Panc1 (cell line): ENCODE measurements around the gene PCNT. TPM values are rescaled to one million over a fixed set of nuclear protein-coding genes. Genes with fewer than 3 reads are reported as not detected.
"Not testable (repeated sequence)": the region's sequence is repeated elsewhere in the genome, so short reads cannot be mapped to it uniquely, and the experiment has no call there.

Source experiments
- ATAC-seq: fragments of 200-7000 bp; cut with Tn5 transposase; 2 replicates; pipeline ENCODE4 v1.9.1; 2020; ENCODE audit warnings: mild to moderate bottlenecking, moderate library complexity
- BruUV-seq: library from RNA; stranded (reverse); fragments of 400-500 nt; replicated peaks from 2 replicates; lab custom pipeline; 2021; lab: Mats Ljungman, UMichigan
- CTCF ChIA-PET: fragments of 300-600 bp; sonication (Branson Sonifier 250); formaldehyde crosslinking; loops from one replicate; lab custom pipeline; 2022; ENCODE audit warnings: antibody characterized with exemption; lab: Charles Lee
- POLR2A ChIA-PET: fragments of 300-600 bp; sonication (Branson Sonifier 250); formaldehyde crosslinking; loops from one replicate; lab custom pipeline; 2022; ENCODE audit warnings: antibody characterized with exemption; lab: Charles Lee
- DNase-seq: peaks from one replicate; pipeline ENCODE4 v3.0.0-alpha.2; 2010; ENCODE audit warnings: low read depth, low spot score
- H3K27ac ChIP-seq: 2 replicates; pipeline ENCODE4 v1.5.1; 2011; ENCODE audit warnings: mild to moderate bottlenecking, low read length, inconsistent platforms
- H3K27me3 ChIP-seq: fragments of 200-500 bp; sonication (Bioruptor generic); 2 replicates; pipeline ENCODE4 v1.6.0; 2014; ENCODE audit warnings: low read length, inconsistent platforms; ENCODE audit not compliant: control insufficient read depth, insufficient read depth
- H3K36me3 ChIP-seq: fragments of 200-500 bp; sonication (Bioruptor generic); 2 replicates; pipeline ENCODE4 v1.5.1; 2014; ENCODE audit warnings: inconsistent platforms, mild to moderate bottlenecking, low read length, moderate library complexity; ENCODE audit not compliant: control insufficient read depth, insufficient read depth
- H3K4me1 ChIP-seq: 2 replicates; pipeline ENCODE4 v1.5.1; 2011; ENCODE audit warnings: inconsistent platforms, mild to moderate bottlenecking, low read length, moderate library complexity; ENCODE audit not compliant: control insufficient read depth, insufficient read depth
- H3K4me3 ChIP-seq, 2 experiments: 2 replicates each; pipeline ENCODE4 v1.5.1; 2011 to 2012; ENCODE audit warnings: low read depth in 2 of 2, low read length in 2 of 2, mild to moderate bottlenecking in 2 of 2, inconsistent platforms in 1 of 2, moderate library complexity in 1 of 2
- H3K9me3 ChIP-seq: fragments of 200-500 bp; sonication (Bioruptor generic); 2 replicates; pipeline ENCODE4 v1.5.1; 2014; ENCODE audit warnings: low read depth, mild to moderate bottlenecking, inconsistent platforms, low read length, moderate library complexity; ENCODE audit not compliant: control insufficient read depth, insufficient read depth
- CTCF ChIP-seq: fragments of 450-650 bp; IDR thresholded peaks from 2 replicates; pipeline ENCODE4 v1.5.1; 2017; ENCODE audit warnings: mild to moderate bottlenecking
- POLR2AphosphoS5 ChIP-seq: IDR thresholded peaks from 2 replicates; pipeline ENCODE4 v1.6.1; 2012; ENCODE audit warnings: mild to moderate bottlenecking, low read depth, low read length, moderate library complexity
- REST ChIP-seq, 2 experiments: IDR thresholded peaks; 2 replicates each; pipeline ENCODE4 v1.6.1; 2011 to 2012; ENCODE audit warnings: low read depth in 2 of 2, control low read depth in 1 of 2, low read length in 1 of 2, mild to moderate bottlenecking in 1 of 2, moderate library complexity in 1 of 2; ENCODE audit not compliant: insufficient read depth in 1 of 2
- SIN3A ChIP-seq: IDR thresholded peaks from 2 replicates; pipeline ENCODE4 v1.6.1; 2012; ENCODE audit warnings: low read depth, mild to moderate bottlenecking, low read length, moderate library complexity, borderline replicate concordance; ENCODE audit not compliant: insufficient read depth
- TCF7L2 ChIP-seq: IDR thresholded peaks from 2 replicates; pipeline ENCODE4 v1.6.1; 2011; ENCODE audit warnings: mild to moderate bottlenecking, low read depth, low read length, inconsistent platforms
- in situ Hi-C: cut with HindIII; loops from 2 replicates; pipeline ENCODE4 v1.10.0; 2016; ENCODE audit warnings: low sequenced_read_pairs, low pct_unique_long_range_greater_than_20kb
- intact Hi-C: fragments of 100-400 bp; cut with micrococcal nuclease; formaldehyde crosslinking; loops from one replicate; pipeline ENCODE4 v1.10.0; 2022; ENCODE audit not compliant: unreplicated experiment
- total RNA-seq: library from RNA; stranded (reverse); gene quantifications from one replicate; pipeline ENCODE4 v1.2.1, GENCODE V29; 2021; ENCODE audit not compliant: unreplicated experiment

PCNT gene
- total RNA-seq, 1 experiment from 2014 or later: 44.3 TPM

GRCh38 chr21:46308431-46308830, 15.5 kb upstream of the PCNT start:
- Histone ChIP-seq H3K27ac (no peak overlapping the region), H3K4me3 (no peak overlapping the region), H3K27me3 (no peaks in the 10 kb centered on the region), H3K4me1 (no peaks in the 10 kb centered on the region), H3K9me3 (no peaks in the 10 kb centered on the region), H3K36me3 (no peaks in the 10 kb centered on the region)
- ChIA-PET CTCF (no interaction called here), POLR2A (no interaction called here)
- intact Hi-C loops (no loop called here), in situ Hi-C loops (no loop called here)
- DNase-seq (no peak), ATAC-seq (no peak)
- BruUV-seq: no TSS peak
- TF ChIP-seq POLR2AphosphoS5 (no peak), SIN3A (no peak), CTCF (no peak), REST (IDR thresholded peaks at IDR 0.05; ENCODE audit: insufficient read depth in 1 of 2, low read depth in 2 of 2, low read length in 1 of 2) (no peak), TCF7L2 (no peak)

- CTCF ChIA-PET, POLR2A ChIA-PET, H3K27me3 ChIP-seq, ATAC-seq, H3K27ac ChIP-seq, H3K36me3 ChIP-seq, H3K4me3 ChIP-seq, H3K9me3 ChIP-seq, H3K4me1 ChIP-seq, DNase-seq, intact Hi-C loops, BruUV-seq, in situ Hi-C loops: not testable (repeated sequence)
Measured at GRCh38 chr21:46310260-46310659, 13.7 kb upstream of the PCNT start.

GRCh38 chr21:46311568-46311967, 12.4 kb upstream of the PCNT start:
- no peak for ATAC-seq
- CTCF ChIA-PET: no interaction called here
- H3K36me3 ChIP-seq: no peaks in the 10 kb centered on the region
- H3K4me1 ChIP-seq: no peaks in the 10 kb centered on the region
- DNase-seq: no peak
- no peaks in the 10 kb centered on the region for H3K27me3 ChIP-seq
- no TSS peak for BruUV-seq
- TF ChIP-seq TCF7L2 (no peak), CTCF (no peak), POLR2AphosphoS5 (no peak)
- H3K4me3 ChIP-seq: no peak overlapping the region
- in situ Hi-C loops: no loop called here
- no peaks in the 10 kb centered on the region for H3K9me3 ChIP-seq
- POLR2A ChIA-PET: no interaction called here
- no peak overlapping the region for H3K27ac ChIP-seq
- intact Hi-C loops: no loop called here
